ENCODE measurements around the gene PRSS12. TPM values are rescaled to one million over a fixed set of nuclear protein-coding genes. Genes with fewer than 3 reads are reported as not detected.

Gene PRSS12
- total RNA-seq, 1 donor from 2014 or later, result 14.1 TPM

- H3K4me3 Mint-ChIP-seq, result no peak overlapping the region
- no peak overlapping the region for H3K27ac Mint-ChIP-seq
- H3K9me3 Mint-ChIP-seq, result no peaks in the 10 kb centered on the region
- peaks cover 9% of the 10 kb centered on the region for H3K4me1 Mint-ChIP-seq (ENCODE audit: unreplicated experiment)
- peaks cover 3% of the 10 kb centered on the region for H3K36me3 Mint-ChIP-seq
- no peak for DNase-seq (ENCODE audit: extremely low spot score, unreplicated experiment)
- no peaks in the 10 kb centered on the region for H3K27me3 Mint-ChIP-seq
- no peak for TF ChIP-seq CTCF (conservative IDR thresholded peaks at IDR 0.05)
Observed at GRCh38 chr4:118287711-118288451, 64.9 kb downstream of the PRSS12 start.

GRCh38 chr4:118286685-118287084 lies 66.1 kb downstream of the PRSS12 start:
- peaks cover 16% of the 10 kb centered on the region for H3K4me1 Mint-ChIP-seq (ENCODE audit: unreplicated experiment)
- H3K27ac Mint-ChIP-seq, result no peak overlapping the region
- DNase-seq (ENCODE audit: extremely low spot score, unreplicated experiment), result no peak
- no peaks in the 10 kb centered on the region for H3K9me3 Mint-ChIP-seq
- no peaks in the 10 kb centered on the region for H3K27me3 Mint-ChIP-seq
- no peak overlapping the region for H3K4me3 Mint-ChIP-seq
- no peak for TF ChIP-seq CTCF (conservative IDR thresholded peaks at IDR 0.05)
- H3K36me3 Mint-ChIP-seq, result peaks cover 8% of the 10 kb centered on the region

GRCh38 chr4:118285931-118286330 lies 66.9 kb downstream of the PRSS12 start:
- Mint-ChIP-seq H3K4me1 (ENCODE audit: unreplicated experiment) (peaks cover 19% of the 10 kb centered on the region), H3K4me3 (no peak overlapping the region), H3K9me3 (no peaks in the 10 kb centered on the region), H3K27me3 (no peaks in the 10 kb centered on the region), H3K36me3 (peaks cover 13% of the 10 kb centered on the region), H3K27ac (no peak overlapping the region)
- no peak for DNase-seq (ENCODE audit: extremely low spot score, unreplicated experiment)
- TF ChIP-seq CTCF (conservative IDR thresholded peaks at IDR 0.05), result no peak

GRCh38 chr4:118284169-118284568 lies 68.6 kb downstream of the PRSS12 start:
- Mint-ChIP-seq H3K27me3 (no peaks in the 10 kb centered on the region), H3K4me1 (ENCODE audit: unreplicated experiment) (peaks cover 23% of the 10 kb centered on the region), H3K4me3 (no peak overlapping the region), H3K27ac (no peak overlapping the region), H3K36me3 (peaks cover 21% of the 10 kb centered on the region), H3K9me3 (no peaks in the 10 kb centered on the region)
- no peak for DNase-seq (ENCODE audit: extremely low spot score, unreplicated experiment)
- no peak for TF ChIP-seq CTCF (conservative IDR thresholded peaks at IDR 0.05)

DNA sequence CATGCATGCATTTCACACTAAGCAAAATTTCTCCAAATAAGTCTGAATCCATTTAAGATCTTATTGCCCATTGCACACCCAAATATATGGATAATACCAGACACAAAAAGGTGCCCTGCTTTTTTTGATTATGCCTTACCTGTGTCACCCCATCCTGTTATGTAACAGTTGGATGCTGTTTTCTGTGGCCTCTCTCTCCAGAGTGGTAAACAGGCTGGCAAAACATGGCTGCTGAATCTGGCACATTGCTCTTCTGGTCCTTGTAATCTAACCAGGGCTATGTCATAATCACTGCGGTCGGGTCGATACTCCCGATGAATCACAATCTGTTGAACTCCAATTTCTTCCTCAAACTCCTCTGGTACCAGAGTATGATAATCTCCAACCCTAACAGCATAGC lies 70.1 kb downstream of the PRSS12 start:
- H3K4me3 Mint-ChIP-seq, result no peak overlapping the region
- H3K4me1 Mint-ChIP-seq (ENCODE audit: unreplicated experiment), result peaks cover 29% of the 10 kb centered on the region
- no peaks in the 10 kb centered on the region for H3K27me3 Mint-ChIP-seq
- no peak for DNase-seq (ENCODE audit: extremely low spot score, unreplicated experiment)
- H3K36me3 Mint-ChIP-seq, result peaks cover 27% of the 10 kb centered on the region
- H3K9me3 Mint-ChIP-seq, result no peaks in the 10 kb centered on the region
- TF ChIP-seq CTCF (conservative IDR thresholded peaks at IDR 0.05), result no peak
- no peak overlapping the region for H3K27ac Mint-ChIP-seq
